HEK293 (cell line): Measurements from ENCODE around the gene CACNA2D1.

Experiments used
- CTCF ChIA-PET: fragments of 350-600 bp; formaldehyde crosslinking; extraction: SDS; loops from one replicate; lab custom pipeline; 2021; ENCODE audit warnings: antibody characterized with exemption; lab: Yijun Ruan, JAX
- POLR2A ChIA-PET: fragments of 300-600 bp; formaldehyde crosslinking; extraction: SDS; loops from one replicate; lab custom pipeline; 2020; ENCODE audit warnings: antibody characterized with exemption, inconsistent platforms; lab: Yijun Ruan, JAX
- H3K27ac ChIP-seq: fragments of 200-500 bp; sonication (Bioruptor generic); 2 replicates; pipeline ENCODE4 v1.5.1; 2014; ENCODE audit warnings: low read depth, low read length, control low read depth, inconsistent platforms; ENCODE audit errors: extremely low read depth
- H3K36me3 ChIP-seq, 2 experiments: fragments of 200-500 bp in 1 of 2; sonication (Bioruptor generic) in 1 of 2; 1 replicate in 1 of 2; 2 replicates in 1 of 2; pipeline ENCODE4 v1.5.1; 2014 to 2017; ENCODE audit warnings: inconsistent platforms in 2 of 2, low read length in 2 of 2; ENCODE audit not compliant: control insufficient read depth in 2 of 2, insufficient read depth in 1 of 2
- H3K4me1 ChIP-seq: fragments of 200-500 bp; sonication (Bioruptor generic); 2 replicates; pipeline ENCODE4 v1.5.1; 2014; ENCODE audit warnings: mild to moderate bottlenecking, low read length, inconsistent platforms; ENCODE audit not compliant: control insufficient read depth, insufficient read depth
- H3K4me3 ChIP-seq: 2 replicates; pipeline ENCODE4 v1.5.1; 2011; ENCODE audit warnings: low read depth, mild to moderate bottlenecking, control low read depth, low read length, moderate library complexity
- H3K9me3 ChIP-seq: fragments of 200-500 bp; sonication (Bioruptor generic); 2 replicates; pipeline ENCODE4 v1.5.1; 2014; ENCODE audit warnings: low read depth, low read length, inconsistent platforms; ENCODE audit not compliant: control insufficient read depth, insufficient read depth
- ATF2 ChIP-seq: fragments of 450-650 bp; formaldehyde crosslinking; IDR thresholded peaks from 2 replicates; pipeline ENCODE4 v1.5.1; 2016; ENCODE audit warnings: missing biosample characterization, missing genetic modification characterization, low read depth
- IKZF3 ChIP-seq: fragments of 450-650 bp; IDR thresholded peaks from 2 replicates; pipeline ENCODE4 v1.5.0; 2018; ENCODE audit warnings: missing biosample characterization, mild to moderate bottlenecking, missing genetic modification characterization, moderate library complexity
- KLF9 ChIP-seq: fragments of 450-650 bp; formaldehyde crosslinking; IDR thresholded peaks from 2 replicates; pipeline ENCODE4 v1.5.1; 2016; ENCODE audit warnings: missing biosample characterization, missing genetic modification characterization, low read depth
- TCF7L2 ChIP-seq: IDR thresholded peaks from 2 replicates; pipeline ENCODE4 v1.6.1; 2011; ENCODE audit warnings: low read depth, mild to moderate bottlenecking, inconsistent platforms, low read length, moderate library complexity, borderline replicate concordance
- ZNF133 ChIP-seq: fragments of 450-650 bp; formaldehyde crosslinking; IDR thresholded peaks from 2 replicates; pipeline ENCODE4 v1.5.1; 2016; ENCODE audit warnings: missing biosample characterization, missing genetic modification characterization
- ZNF157 ChIP-seq: fragments of 450-650 bp; formaldehyde crosslinking; IDR thresholded peaks from 2 replicates; pipeline ENCODE4 v1.5.1; 2016; ENCODE audit warnings: missing biosample characterization, missing genetic modification characterization
- ZNF248 ChIP-seq: fragments of 450-650 bp; formaldehyde crosslinking; IDR thresholded peaks from 2 replicates; pipeline ENCODE4 v1.5.1; 2017; ENCODE audit warnings: missing biosample characterization, missing genetic modification characterization
- ZNF416 ChIP-seq: fragments of 450-650 bp; formaldehyde crosslinking; IDR thresholded peaks from 2 replicates; pipeline ENCODE4 v1.5.1; 2016; ENCODE audit warnings: missing biosample characterization, missing genetic modification characterization
- ZNF488 ChIP-seq: fragments of 450-650 bp; formaldehyde crosslinking; IDR thresholded peaks from 2 replicates; pipeline ENCODE4 v1.5.1; 2016; ENCODE audit warnings: missing biosample characterization, missing genetic modification characterization
- ZNF510 ChIP-seq: fragments of 450-650 bp; formaldehyde crosslinking; IDR thresholded peaks from 2 replicates; pipeline ENCODE4 v1.5.1; 2018; ENCODE audit warnings: mild to moderate bottlenecking, missing genetic modification characterization, missing biosample characterization; ENCODE audit not compliant: insufficient replicate concordance
- ZNF544 ChIP-seq: fragments of 450-650 bp; formaldehyde crosslinking; IDR thresholded peaks from 2 replicates; pipeline ENCODE4 v1.5.0; 2017; ENCODE audit warnings: missing biosample characterization, missing genetic modification characterization
- ZNF580 ChIP-seq: fragments of 450-650 bp; formaldehyde crosslinking; IDR thresholded peaks from 2 replicates; pipeline ENCODE4 v1.5.1; 2016; ENCODE audit warnings: missing biosample characterization, missing genetic modification characterization
- ZNF645 ChIP-seq: fragments of 450-650 bp; formaldehyde crosslinking; IDR thresholded peaks from 2 replicates; pipeline ENCODE4; 2016; ENCODE audit warnings: missing biosample characterization, missing genetic modification characterization
- ZNF654 ChIP-seq: fragments of 450-650 bp; formaldehyde crosslinking; IDR thresholded peaks from 2 replicates; pipeline ENCODE4 v1.5.1; 2016; ENCODE audit warnings: low read depth, missing biosample characterization, missing genetic modification characterization
- ZSCAN23 ChIP-seq: fragments of 450-650 bp; formaldehyde crosslinking; IDR thresholded peaks from 2 replicates; pipeline ENCODE4 v1.5.1; 2016; ENCODE audit warnings: missing biosample characterization, missing genetic modification characterization
- TF ChIP-seq, protein P1 (sequence below): fragments of 450-650 bp; formaldehyde crosslinking; IDR thresholded peaks from 2 replicates; pipeline ENCODE4 v1.5.1; 2016; ENCODE audit warnings: missing biosample characterization, missing genetic modification characterization
- TF ChIP-seq, protein P2 (sequence below): fragments of 450-650 bp; formaldehyde crosslinking; IDR thresholded peaks from 2 replicates; pipeline ENCODE4 v1.5.1; 2016; ENCODE audit warnings: missing biosample characterization, missing genetic modification characterization

The CACNA2D1 gene

DNA sequence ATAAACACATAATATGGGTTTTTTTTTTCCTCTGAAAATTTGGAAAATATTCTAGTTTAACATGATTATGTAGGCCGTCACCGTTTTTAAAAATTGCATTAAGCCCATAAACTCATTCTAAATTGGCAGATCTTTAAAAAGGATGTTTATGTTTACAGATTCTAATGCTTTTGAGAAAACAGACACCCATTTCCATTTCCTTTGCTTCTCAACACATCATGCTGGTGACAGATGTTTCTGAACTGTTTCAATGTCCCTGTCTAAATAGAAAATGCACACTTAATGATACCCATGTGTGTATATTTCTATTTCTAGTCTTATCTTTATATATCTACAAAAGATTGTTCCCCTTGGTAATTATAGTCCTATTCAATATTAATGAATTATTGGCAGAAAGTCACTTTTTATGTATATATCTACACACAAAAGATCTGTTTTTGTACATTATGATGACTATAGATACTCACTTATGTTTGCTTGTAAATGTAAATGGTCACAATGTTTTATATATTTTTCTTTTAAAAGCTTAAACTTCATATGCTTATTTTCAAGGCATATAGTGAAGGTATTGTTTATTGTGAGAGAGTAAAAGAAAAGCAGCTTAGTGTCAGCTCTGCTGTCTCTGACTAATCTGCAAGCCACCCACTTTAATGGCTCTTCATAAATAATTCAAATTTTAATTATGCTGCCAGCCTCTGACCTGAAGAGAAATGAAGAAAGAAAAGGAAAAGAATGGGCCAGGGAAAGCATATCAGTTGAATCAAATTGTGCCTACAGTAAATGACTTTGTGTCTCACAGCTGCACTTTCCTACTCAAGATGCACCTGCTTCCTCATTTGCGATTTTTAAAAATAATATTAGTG lies 179.4 kb downstream of the CACNA2D1 start:
- H3K27ac ChIP-seq, result no peak overlapping the region
- ChIA-PET CTCF (no interaction called here), POLR2A (no interaction called here)
- no peaks in the 10 kb centered on the region for H3K36me3 ChIP-seq
- H3K4me3 ChIP-seq, result no peak overlapping the region
- H3K4me1 ChIP-seq, result peaks cover 8% of the 10 kb centered on the region
- no peaks in the 10 kb centered on the region for H3K9me3 ChIP-seq
- no peak for TF ChIP-seq TCF7L2
- no peak for TF ChIP-seq ZNF248 (tag by site-specific recombination)
- no peak for TF ChIP-seq ZNF157 (tag by site-specific recombination)
- TF ChIP-seq, protein P1, sequence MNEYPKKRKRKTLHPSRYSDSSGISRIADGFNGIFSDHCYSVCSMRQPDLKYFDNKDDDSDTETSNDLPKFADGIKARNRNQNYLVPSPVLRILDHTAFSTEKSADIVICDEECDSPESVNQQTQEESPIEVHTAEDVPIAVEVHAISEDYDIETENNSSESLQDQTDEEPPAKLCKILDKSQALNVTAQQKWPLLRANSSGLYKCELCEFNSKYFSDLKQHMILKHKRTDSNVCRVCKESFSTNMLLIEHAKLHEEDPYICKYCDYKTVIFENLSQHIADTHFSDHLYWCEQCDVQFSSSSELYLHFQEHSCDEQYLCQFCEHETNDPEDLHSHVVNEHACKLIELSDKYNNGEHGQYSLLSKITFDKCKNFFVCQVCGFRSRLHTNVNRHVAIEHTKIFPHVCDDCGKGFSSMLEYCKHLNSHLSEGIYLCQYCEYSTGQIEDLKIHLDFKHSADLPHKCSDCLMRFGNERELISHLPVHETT (tag by site-specific recombination), result no peak
- no peak for TF ChIP-seq ATF2 (tag by site-specific recombination)
- no peak for TF ChIP-seq ZNF580 (tag by site-specific recombination)
- TF ChIP-seq ZSCAN23, result no peak
- no peak for TF ChIP-seq ZNF488 (tag by site-specific recombination)
- TF ChIP-seq KLF9 (tag by site-specific recombination), result no peak
- no peak for TF ChIP-seq ZNF654 (tag by site-specific recombination)

GRCh38 chr7:82258181-82258580 lies 185.4 kb downstream of the CACNA2D1 start:
- H3K4me1 ChIP-seq, result no peaks in the 10 kb centered on the region
- ChIA-PET POLR2A (interaction anchor here (0.6 kb wide), 1 partner anchor 131 kb away, joined by 3 read pairs; no protein-coding TSS in a partner anchor), CTCF (interaction anchor here (0.7 to 0.8 kb wide), 3 partner anchors 11 to 28 kb away, joined by 3 to 5 read pairs (median 4); no protein-coding TSS in a partner anchor)
- no peaks in the 10 kb centered on the region for H3K36me3 ChIP-seq
- TF ChIP-seq ZNF416 (no peak), ZNF645 (tag by site-specific recombination) (no peak), ZNF133 (no peak), ZNF510 (no peak), ZNF544 (tag by site-specific recombination) (no peak), IKZF3 (tag by site-specific recombination) (no peak)
- TF ChIP-seq, protein P2, sequence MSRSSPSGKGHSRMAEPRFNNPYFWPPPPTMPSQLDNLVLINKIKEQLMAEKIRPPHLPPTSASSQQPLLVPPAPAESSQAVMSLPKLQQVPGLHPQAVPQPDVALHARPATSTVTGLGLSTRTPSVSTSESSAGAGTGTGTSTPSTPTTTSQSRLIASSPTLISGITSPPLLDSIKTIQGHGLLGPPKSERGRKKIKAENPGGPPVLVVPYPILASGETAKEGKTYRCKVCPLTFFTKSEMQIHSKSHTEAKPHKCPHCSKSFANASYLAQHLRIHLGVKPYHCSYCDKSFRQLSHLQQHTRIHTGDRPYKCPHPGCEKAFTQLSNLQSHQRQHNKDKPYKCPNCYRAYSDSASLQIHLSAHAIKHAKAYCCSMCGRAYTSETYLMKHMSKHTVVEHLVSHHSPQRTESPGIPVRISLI (tag by site-specific recombination), result no peak
- H3K4me3 ChIP-seq, result no peak overlapping the region
- no peak overlapping the region for H3K27ac ChIP-seq
- H3K9me3 ChIP-seq, result no peaks in the 10 kb centered on the region
